ENCODE data around the gene TOGARAM1.

The TOGARAM1 gene

GRCh38 chr14:44962334-44963043 is 499 bp downstream of the TOGARAM1 start:
- peak; percentile 60 for DNase-seq (ENCODE audit: low spot score)

GRCh38 chr14:44963044-44963528 is 1.1 kb downstream of the TOGARAM1 start:
- peak; percentile 24 for DNase-seq (ENCODE audit: low spot score)

GRCh38 chr14:44963775-44964380 is 1.9 kb downstream of the TOGARAM1 start:
- no peak for DNase-seq (ENCODE audit: low spot score)

GRCh38 chr14:44966601-44967336 is 4.8 kb downstream of the TOGARAM1 start:
- DNase-seq (ENCODE audit: low spot score) = no peak

- DNase-seq (ENCODE audit: low spot score) = no peak
Measured at GRCh38 chr14:44968714-44969113, 6.7 kb downstream of the TOGARAM1 start.

- DNase-seq (ENCODE audit: low spot score) = no peak
Measured at GRCh38 chr14:44970907-44971306, 8.9 kb downstream of the TOGARAM1 start.

GRCh38 chr14:44971459-44971858 is 9.5 kb downstream of the TOGARAM1 start:
- no peak for DNase-seq (ENCODE audit: low spot score)

GRCh38 chr14:44979273-44979672 is 17.3 kb downstream of the TOGARAM1 start:
- DNase-seq (ENCODE audit: low spot score) = no peak

- no peak for DNase-seq (ENCODE audit: low spot score)
Measured at GRCh38 chr14:44979740-44980356, 17.9 kb downstream of the TOGARAM1 start.

GRCh38 chr14:44981198-44981597 is 19.2 kb downstream of the TOGARAM1 start:
- no peak for DNase-seq (ENCODE audit: low spot score)

- DNase-seq (ENCODE audit: low spot score) = no peak
Measured at GRCh38 chr14:44982594-44982993, 20.6 kb downstream of the TOGARAM1 start.

- DNase-seq (ENCODE audit: low spot score) = no peak
Measured at GRCh38 chr14:44988694-44989093, 26.7 kb downstream of the TOGARAM1 start.

- DNase-seq (ENCODE audit: low spot score) = no peak
Measured at GRCh38 chr14:44989497-44990440, 27.8 kb downstream of the TOGARAM1 start.

GRCh38 chr14:44990533-44990932 is 28.5 kb downstream of the TOGARAM1 start:
- DNase-seq (ENCODE audit: low spot score) = no peak

GRCh38 chr14:44995196-44995595 is 33.2 kb downstream of the TOGARAM1 start:
- DNase-seq (ENCODE audit: low spot score) = no peak

- no peak for DNase-seq (ENCODE audit: low spot score)
Measured at GRCh38 chr14:44995770-44996294, 33.8 kb downstream of the TOGARAM1 start.

GRCh38 chr14:45003924-45004323 is 41.9 kb downstream of the TOGARAM1 start:
- no peak for DNase-seq (ENCODE audit: low spot score)

- no peak for DNase-seq (ENCODE audit: low spot score)
Measured at GRCh38 chr14:45015133-45015532, 53.1 kb downstream of the TOGARAM1 start.

GRCh38 chr14:45028107-45028626 is 66.2 kb downstream of the TOGARAM1 start:
- no peak for DNase-seq (ENCODE audit: low spot score)

GRCh38 chr14:45034730-45035129 is 72.7 kb downstream of the TOGARAM1 start:
- no peak for DNase-seq (ENCODE audit: low spot score)

GRCh38 chr14:45038256-45038655 is 76.3 kb downstream of the TOGARAM1 start:
- DNase-seq (ENCODE audit: low spot score) = no peak

All from germinal center (tissue), 1 donor.